Caco-2 (cell line): ENCODE measurements around the gene LMAN1L. TPM values are rescaled to one million over a fixed set of nuclear protein-coding genes. Genes with fewer than 3 reads are reported as not detected.
A peak's percentile ranks its signal among the peaks of the same experiment; 100 is the strongest.

Experiments
- BruUV-seq: library from RNA; stranded (reverse); fragments of 400-500 nt; replicated peaks from 2 replicates; lab custom pipeline; 2021; lab: Mats Ljungman, UMichigan
- CTCF ChIA-PET: fragments of 300-600 bp; sonication (Branson Sonifier 250); formaldehyde crosslinking; loops from one replicate; lab custom pipeline; 2022; ENCODE audit warnings: antibody characterized with exemption; lab: Charles Lee
- POLR2A ChIA-PET: fragments of 300-600 bp; sonication (Branson Sonifier 250); formaldehyde crosslinking; loops from one replicate; lab custom pipeline; 2022; ENCODE audit warnings: antibody characterized with exemption; lab: Charles Lee
- DNase-seq, 2 experiments: peaks; one replicate each; pipeline versions ENCODE4 v3.0.0 to v3.0.0-alpha.2; 2020 to 2022
- H3K27me3 ChIP-seq: replicated peaks from 2 replicates; pipeline ENCODE4 v1.6.0; 2011; ENCODE audit warnings: low read length; ENCODE audit not compliant: control insufficient read depth, insufficient read depth
- H3K36me3 ChIP-seq: 2 replicates; pipeline ENCODE4 v1.5.1; 2011; ENCODE audit warnings: low read length; ENCODE audit not compliant: control insufficient read depth, insufficient read depth
- H3K4me1 ChIP-seq: fragments of 250-450 bp; sonication (Bioruptor Pico); 2 replicates; pipeline ENCODE4 v1.5.1; 2020; ENCODE audit warnings: mild to moderate bottlenecking
- H3K4me3 ChIP-seq: 2 replicates; pipeline ENCODE4 v1.5.1; 2011; ENCODE audit warnings: low read depth, mild to moderate bottlenecking, control low read depth, low read length
- H3K9me3 ChIP-seq: fragments of 250-450 bp; sonication (Bioruptor Pico); 2 replicates; pipeline ENCODE4 v1.5.1; 2020; ENCODE audit warnings: mild to moderate bottlenecking, moderate library complexity
- H3K27ac Mint-ChIP-seq: one replicate; pipeline ENCODE4 v1.8.0; 2022; ENCODE audit warnings: mixed read lengths; ENCODE audit not compliant: unreplicated experiment
- H3K27me3 Mint-ChIP-seq: one replicate; pipeline ENCODE4 v1.8.0; 2022; ENCODE audit warnings: mixed read lengths; ENCODE audit not compliant: insufficient read depth, unreplicated experiment
- H3K36me3 Mint-ChIP-seq: one replicate; pipeline ENCODE4 v1.8.0; 2022; ENCODE audit warnings: mild to moderate bottlenecking, mixed read lengths; ENCODE audit not compliant: insufficient read depth, unreplicated experiment
- H3K4me1 Mint-ChIP-seq: one replicate; pipeline ENCODE4 v1.8.0; 2022; ENCODE audit warnings: low read depth, mixed read lengths; ENCODE audit not compliant: unreplicated experiment
- H3K4me3 Mint-ChIP-seq: one replicate; pipeline ENCODE4 v1.8.0; 2022; ENCODE audit warnings: mild to moderate bottlenecking, moderate library complexity, mixed read lengths; ENCODE audit not compliant: unreplicated experiment
- H3K9me3 Mint-ChIP-seq: one replicate; pipeline ENCODE4 v1.8.0; 2022; ENCODE audit warnings: mixed read lengths; ENCODE audit not compliant: unreplicated experiment
- CTCF ChIP-seq, 2 experiments: fragments of 200-600 bp in 1 of 2; IDR thresholded peaks; 1 replicate in 1 of 2; 2 replicates in 1 of 2; pipeline versions ENCODE4 v1.5.1 to v1.8.0; 2011 to 2022; ENCODE audit warnings: antibody characterized with exemption in 1 of 2, control low read depth in 1 of 2, inconsistent platforms in 1 of 2, low read depth in 1 of 2, low read length in 1 of 2, mild to moderate bottlenecking in 1 of 2, moderate library complexity in 1 of 2; ENCODE audit not compliant: insufficient read depth in 1 of 2, severe bottlenecking in 1 of 2, unreplicated experiment in 1 of 2
- intact Hi-C: fragments of 100-400 bp; cut with micrococcal nuclease; formaldehyde crosslinking; loops from one replicate; pipeline ENCODE4 v1.10.0; 2022; ENCODE audit not compliant: unreplicated experiment
- total RNA-seq: library from RNA; stranded (reverse); gene quantifications from 2 replicates; pipeline ENCODE4 v1.2.3, GENCODE V29; 2022

Gene LMAN1L
- total RNA-seq, 1 experiment from 2014 or later, result not detected

- H3K27ac Mint-ChIP-seq, result no peak overlapping the region
- Histone ChIP-seq H3K4me1 (peaks cover 13% of the 10 kb centered on the region), H3K27me3 (no peaks in the 10 kb centered on the region), H3K4me3 (no peak overlapping the region), H3K9me3 (no peaks in the 10 kb centered on the region), H3K36me3 (no peaks in the 10 kb centered on the region)
- no peak for TF ChIP-seq CTCF (IDR thresholded peaks at IDR 0.05; ENCODE audit: insufficient read depth in 1 of 2, low read depth in 1 of 2, low read length in 1 of 2, severe bottlenecking in 1 of 2, unreplicated experiment in 1 of 2)
- peaks cover 6% of the 10 kb centered on the region for H3K4me1 Mint-ChIP-seq
- H3K4me3 Mint-ChIP-seq, result peak overlapping the region; percentile 84
- BruUV-seq, result no TSS peak
- CTCF ChIA-PET, result interaction anchor here (1.0 kb wide), 2 partner anchors 15 to 49 kb away, joined by 3 read pairs; partner anchors contain the start of genes CPLX3 and MPI
- H3K9me3 Mint-ChIP-seq, result no peaks in the 10 kb centered on the region
- POLR2A ChIA-PET, result interaction anchor here (1.9 kb wide), 1 partner anchor 65 kb away, joined by 7 read pairs; the partner anchor contains the start of gene FAM219B
- intact Hi-C loops, result loop anchor here (5.0 kb wide), 1 partner anchor 111 kb away; no protein-coding TSS in a partner anchor
- no peak for DNase-seq
- H3K36me3 Mint-ChIP-seq, result peaks cover 33% of the 10 kb centered on the region
- H3K27me3 Mint-ChIP-seq, result no peaks in the 10 kb centered on the region
Measured at GRCh38 chr15:74840851-74841775, 28.5 kb downstream of the LMAN1L start.

- intact Hi-C loops, result loop anchor here (2.0 to 5.0 kb wide), 5 partner anchors 31 to 110 kb away; partner anchors contain the start of genes FAM219B and SCAMP2
- CTCF ChIA-PET, result interaction anchor here (0.6 to 1.9 kb wide), 6 partner anchors 48 to 160 kb away, joined by 3 to 9 read pairs (median 4); partner anchors contain the start of genes CSK and MPI
- no TSS peak for BruUV-seq
Measured at GRCh38 chr15:74841891-74842373, 29.3 kb downstream of the LMAN1L start.

More at GRCh38 chr15:74841891-74842373, 29.3 kb downstream of the LMAN1L start:
- Mint-ChIP-seq H3K36me3 (peaks cover 35% of the 10 kb centered on the region), H3K4me1 (peaks cover 6% of the 10 kb centered on the region), H3K27ac (no peak overlapping the region), H3K9me3 (no peaks in the 10 kb centered on the region), H3K27me3 (no peaks in the 10 kb centered on the region), H3K4me3 (peak overlapping the region; percentile 84)
- Histone ChIP-seq H3K27me3 (no peaks in the 10 kb centered on the region), H3K9me3 (no peaks in the 10 kb centered on the region), H3K36me3 (no peaks in the 10 kb centered on the region), H3K4me3 (peak overlapping the region; percentile 90), H3K4me1 (peaks cover 13% of the 10 kb centered on the region)
- POLR2A ChIA-PET, result interaction anchor here (1.9 kb wide), 1 partner anchor 65 kb away, joined by 7 read pairs; the partner anchor contains the start of gene FAM219B
- no peak for TF ChIP-seq CTCF (IDR thresholded peaks at IDR 0.05; ENCODE audit: insufficient read depth in 1 of 2, low read depth in 1 of 2, low read length in 1 of 2, severe bottlenecking in 1 of 2, unreplicated experiment in 1 of 2)
- no peak for DNase-seq
